WTC11 (cell line): ENCODE data around the gene GARS1. TPM values are rescaled to one million over a fixed set of nuclear protein-coding genes. Genes with fewer than 3 reads are reported as not detected.
A peak's percentile ranks its signal among the peaks of the same experiment; 100 is the strongest.

Source experiments
- ATAC-seq: fragments of 200-7000 bp; cut with Tn5 transposase; 2 replicates; pipeline ENCODE4 v1.10.0; 2021; ENCODE audit warnings: mild to moderate bottlenecking, moderate library complexity
- CTCF ChIA-PET: fragments of 300-600 bp; sonication (Branson Sonifier 250); formaldehyde crosslinking; loops from one replicate; lab custom pipeline; 2021; ENCODE audit warnings: antibody characterized with exemption; lab: Charles Lee
- POLR2A ChIA-PET: fragments of 350-600 bp; sonication (Branson Sonifier 250); formaldehyde crosslinking; loops from one replicate; lab custom pipeline; 2021; ENCODE audit warnings: antibody characterized with exemption; lab: Charles Lee
- DNase-seq: peaks from one replicate; pipeline ENCODE4 v3.0.0; 2021; ENCODE audit warnings: low spot score
- H3K27ac Mint-ChIP-seq: 2 replicates; pipeline ENCODE4 v1.8.0; 2021; ENCODE audit warnings: mixed read lengths
- H3K27me3 Mint-ChIP-seq: 2 replicates; pipeline ENCODE4 v1.8.0; 2021; ENCODE audit warnings: low read depth, mild to moderate bottlenecking, moderate library complexity, mixed read lengths
- H3K36me3 Mint-ChIP-seq: 2 replicates; pipeline ENCODE4 v1.8.0; 2021; ENCODE audit warnings: mixed read lengths
- H3K4me1 Mint-ChIP-seq: 2 replicates; pipeline ENCODE4 v1.8.0; 2022; ENCODE audit warnings: mixed read lengths
- H3K4me3 Mint-ChIP-seq: 2 replicates; pipeline ENCODE4 v1.8.0; 2021; ENCODE audit warnings: mild to moderate bottlenecking, moderate library complexity, mixed read lengths
- H3K9me3 Mint-ChIP-seq: 2 replicates; pipeline ENCODE4 v1.8.0; 2021; ENCODE audit warnings: mixed read lengths
- CBFB ChIP-seq: sonication (generic); formaldehyde crosslinking; IDR thresholded peaks from 2 replicates; pipeline ENCODE4 v1.8.1; 2022; ENCODE audit warnings: mild to moderate bottlenecking, low read depth, missing genetic modification reagents
- CREB1 ChIP-seq: sonication (generic); formaldehyde crosslinking; IDR thresholded peaks from 2 replicates; pipeline ENCODE4 v1.8.0; 2023; ENCODE audit warnings: mild to moderate bottlenecking, missing genetic modification reagents
- EMX1 ChIP-seq: fragments of 250-450 bp; sonication (Bioruptor Pico); IDR thresholded peaks from 2 replicates; pipeline ENCODE4 v1.8.0; 2021; ENCODE audit warnings: mild to moderate bottlenecking
- ETV6 ChIP-seq: sonication (generic); formaldehyde crosslinking; IDR thresholded peaks from 2 replicates; pipeline ENCODE4 v1.8.1; 2022; ENCODE audit warnings: mild to moderate bottlenecking, missing genetic modification reagents
- FOXP1 ChIP-seq: sonication (generic); formaldehyde crosslinking; IDR thresholded peaks from 2 replicates; pipeline ENCODE4 v1.8.0; 2022; ENCODE audit warnings: missing genetic modification reagents, mild to moderate bottlenecking, moderate library complexity, borderline replicate concordance
- JAZF1 ChIP-seq: fragments of 250-450 bp; sonication (Bioruptor Pico); IDR thresholded peaks from 2 replicates; pipeline ENCODE4 v1.9.0; 2021; ENCODE audit warnings: moderate library complexity, mild to moderate bottlenecking, inconsistent platforms
- JUN ChIP-seq: sonication (generic); formaldehyde crosslinking; IDR thresholded peaks from 2 replicates; pipeline ENCODE4 v1.8.0; 2023; ENCODE audit warnings: mild to moderate bottlenecking, missing genetic modification reagents
- MXD4 ChIP-seq: fragments of 250-450 bp; sonication (Bioruptor Pico); IDR thresholded peaks from 2 replicates; pipeline ENCODE4 v1.8.0; 2021; ENCODE audit warnings: mild to moderate bottlenecking, moderate library complexity, borderline replicate concordance
- MYBL2 ChIP-seq: sonication (generic); formaldehyde crosslinking; IDR thresholded peaks from 2 replicates; pipeline ENCODE4 v1.8.1; 2023; ENCODE audit warnings: mild to moderate bottlenecking, moderate library complexity, missing genetic modification reagents
- NFE2L1 ChIP-seq: sonication (generic); formaldehyde crosslinking; IDR thresholded peaks from 2 replicates; pipeline ENCODE4 v1.8.1; 2023; ENCODE audit warnings: missing genetic modification reagents
- NR1H2 ChIP-seq: sonication (generic); formaldehyde crosslinking; IDR thresholded peaks from 2 replicates; pipeline ENCODE4 v1.9.0; 2021; ENCODE audit warnings: mild to moderate bottlenecking, moderate library complexity, missing genetic modification reagents
- OVOL2 ChIP-seq: fragments of 250-450 bp; sonication (Bioruptor Pico); IDR thresholded peaks from 2 replicates; pipeline ENCODE4 v1.9.0; 2021; ENCODE audit warnings: mild to moderate bottlenecking, borderline replicate concordance
- RORB ChIP-seq: fragments of 250-450 bp; sonication (Bioruptor Pico); IDR thresholded peaks from 2 replicates; pipeline ENCODE4 v1.9.0; 2021; ENCODE audit warnings: mild to moderate bottlenecking
- SMAD3 ChIP-seq: sonication (generic); formaldehyde crosslinking; IDR thresholded peaks from 2 replicates; pipeline ENCODE4 v1.8.0; 2022; ENCODE audit warnings: missing genetic modification reagents, mild to moderate bottlenecking, borderline replicate concordance
- SOX15 ChIP-seq: fragments of 250-450 bp; sonication (Bioruptor Pico); IDR thresholded peaks from 2 replicates; pipeline ENCODE4 v1.9.0; 2021; ENCODE audit warnings: mild to moderate bottlenecking
- SP1 ChIP-seq: sonication (generic); formaldehyde crosslinking; conservative IDR thresholded peaks from 2 replicates; pipeline ENCODE4 v1.8.1; 2022; ENCODE audit warnings: missing genetic modification reagents
- TEAD4 ChIP-seq: sonication (generic); formaldehyde crosslinking; IDR thresholded peaks from 2 replicates; pipeline ENCODE4 v1.8.0; 2022; ENCODE audit warnings: mild to moderate bottlenecking, missing genetic modification reagents
- ZNF138 ChIP-seq: sonication (generic); formaldehyde crosslinking; conservative IDR thresholded peaks from 2 replicates; pipeline ENCODE4 v1.8.1; 2022; ENCODE audit warnings: mild to moderate bottlenecking, moderate library complexity, missing genetic modification reagents
- ZNF416 ChIP-seq: fragments of 250-450 bp; sonication (Bioruptor Pico); IDR thresholded peaks from 2 replicates; pipeline ENCODE4 v1.9.0; 2021; ENCODE audit warnings: mild to moderate bottlenecking, inconsistent platforms
- total RNA-seq: library from RNA; stranded (reverse); gene quantifications from 3 replicates; pipeline ENCODE4 v1.2.3, GENCODE V29; 2021
- TF ChIP-seq, protein P1 (sequence below): sonication (generic); formaldehyde crosslinking; IDR thresholded peaks from 2 replicates; pipeline ENCODE4 v1.8.0; 2022; ENCODE audit warnings: mild to moderate bottlenecking, missing genetic modification reagents
- TF ChIP-seq, protein P2 (sequence below): sonication (generic); formaldehyde crosslinking; IDR thresholded peaks from 2 replicates; pipeline ENCODE4 v1.8.0; 2023; ENCODE audit warnings: mild to moderate bottlenecking, missing genetic modification reagents
- TF ChIP-seq, protein P3 (sequence below): sonication (generic); formaldehyde crosslinking; IDR thresholded peaks from 2 replicates; pipeline ENCODE4 v1.8.1; 2022; ENCODE audit warnings: missing genetic modification reagents, borderline replicate concordance
- TF ChIP-seq, protein P4 (sequence below): fragments of 250-450 bp; sonication (Bioruptor Pico); IDR thresholded peaks from 2 replicates; pipeline ENCODE4 v2.1.2; 2022; ENCODE audit warnings: mild to moderate bottlenecking, moderate library complexity
- TF ChIP-seq, protein P5 (sequence below): fragments of 200-600 bp; IDR thresholded peaks from 2 replicates; pipeline ENCODE4 v1.8.0; 2022; ENCODE audit warnings: antibody characterized with exemption
- TF ChIP-seq, protein P6 (sequence below): fragments of 250-450 bp; sonication (Bioruptor Pico); IDR thresholded peaks from 2 replicates; pipeline ENCODE4 v1.9.0; 2021; ENCODE audit warnings: moderate library complexity, mild to moderate bottlenecking, inconsistent platforms, borderline replicate concordance

The GARS1 gene
- total RNA-seq, 1 experiment from 2014 or later: 236 TPM

DNA sequence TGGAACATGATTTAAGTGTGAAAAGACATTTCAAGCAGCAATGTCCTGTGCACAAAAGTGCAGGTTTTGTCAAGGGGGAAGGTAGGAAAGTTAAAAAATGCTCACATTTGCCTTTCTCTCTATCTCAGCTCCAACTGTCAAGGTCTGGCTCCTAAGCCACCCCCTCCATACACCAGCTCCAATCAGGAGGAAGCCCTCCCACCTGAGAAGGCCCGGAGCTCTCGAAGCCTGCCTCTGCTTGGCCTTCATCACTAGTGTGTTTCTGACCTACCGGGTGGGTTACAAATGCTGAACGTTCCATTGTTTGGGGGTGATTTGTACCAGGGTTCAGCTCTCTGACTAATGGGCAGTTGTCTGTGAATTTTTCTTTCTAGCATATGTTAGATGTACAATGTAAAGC is 73.4 kb downstream of the GARS1 start (continued):
- TF ChIP-seq, protein P1, sequence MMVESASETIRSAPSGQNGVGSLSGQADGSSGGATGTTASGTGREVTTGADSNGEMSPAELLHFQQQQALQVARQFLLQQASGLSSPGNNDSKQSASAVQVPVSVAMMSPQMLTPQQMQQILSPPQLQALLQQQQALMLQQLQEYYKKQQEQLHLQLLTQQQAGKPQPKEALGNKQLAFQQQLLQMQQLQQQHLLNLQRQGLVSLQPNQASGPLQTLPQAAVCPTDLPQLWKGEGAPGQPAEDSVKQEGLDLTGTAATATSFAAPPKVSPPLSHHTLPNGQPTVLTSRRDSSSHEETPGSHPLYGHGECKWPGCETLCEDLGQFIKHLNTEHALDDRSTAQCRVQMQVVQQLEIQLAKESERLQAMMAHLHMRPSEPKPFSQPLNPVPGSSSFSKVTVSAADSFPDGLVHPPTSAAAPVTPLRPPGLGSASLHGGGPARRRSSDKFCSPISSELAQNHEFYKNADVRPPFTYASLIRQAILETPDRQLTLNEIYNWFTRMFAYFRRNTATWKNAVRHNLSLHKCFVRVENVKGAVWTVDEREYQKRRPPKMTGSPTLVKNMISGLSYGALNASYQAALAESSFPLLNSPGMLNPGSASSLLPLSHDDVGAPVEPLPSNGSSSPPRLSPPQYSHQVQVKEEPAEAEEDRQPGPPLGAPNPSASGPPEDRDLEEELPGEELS (CRISPR knock-in tag): no peak
- TF ChIP-seq, protein P2, sequence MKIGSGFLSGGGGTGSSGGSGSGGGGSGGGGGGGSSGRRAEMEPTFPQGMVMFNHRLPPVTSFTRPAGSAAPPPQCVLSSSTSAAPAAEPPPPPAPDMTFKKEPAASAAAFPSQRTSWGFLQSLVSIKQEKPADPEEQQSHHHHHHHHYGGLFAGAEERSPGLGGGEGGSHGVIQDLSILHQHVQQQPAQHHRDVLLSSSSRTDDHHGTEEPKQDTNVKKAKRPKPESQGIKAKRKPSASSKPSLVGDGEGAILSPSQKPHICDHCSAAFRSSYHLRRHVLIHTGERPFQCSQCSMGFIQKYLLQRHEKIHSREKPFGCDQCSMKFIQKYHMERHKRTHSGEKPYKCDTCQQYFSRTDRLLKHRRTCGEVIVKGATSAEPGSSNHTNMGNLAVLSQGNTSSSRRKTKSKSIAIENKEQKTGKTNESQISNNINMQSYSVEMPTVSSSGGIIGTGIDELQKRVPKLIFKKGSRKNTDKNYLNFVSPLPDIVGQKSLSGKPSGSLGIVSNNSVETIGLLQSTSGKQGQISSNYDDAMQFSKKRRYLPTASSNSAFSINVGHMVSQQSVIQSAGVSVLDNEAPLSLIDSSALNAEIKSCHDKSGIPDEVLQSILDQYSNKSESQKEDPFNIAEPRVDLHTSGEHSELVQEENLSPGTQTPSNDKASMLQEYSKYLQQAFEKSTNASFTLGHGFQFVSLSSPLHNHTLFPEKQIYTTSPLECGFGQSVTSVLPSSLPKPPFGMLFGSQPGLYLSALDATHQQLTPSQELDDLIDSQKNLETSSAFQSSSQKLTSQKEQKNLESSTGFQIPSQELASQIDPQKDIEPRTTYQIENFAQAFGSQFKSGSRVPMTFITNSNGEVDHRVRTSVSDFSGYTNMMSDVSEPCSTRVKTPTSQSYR: no peak
- TF ChIP-seq, protein P3, sequence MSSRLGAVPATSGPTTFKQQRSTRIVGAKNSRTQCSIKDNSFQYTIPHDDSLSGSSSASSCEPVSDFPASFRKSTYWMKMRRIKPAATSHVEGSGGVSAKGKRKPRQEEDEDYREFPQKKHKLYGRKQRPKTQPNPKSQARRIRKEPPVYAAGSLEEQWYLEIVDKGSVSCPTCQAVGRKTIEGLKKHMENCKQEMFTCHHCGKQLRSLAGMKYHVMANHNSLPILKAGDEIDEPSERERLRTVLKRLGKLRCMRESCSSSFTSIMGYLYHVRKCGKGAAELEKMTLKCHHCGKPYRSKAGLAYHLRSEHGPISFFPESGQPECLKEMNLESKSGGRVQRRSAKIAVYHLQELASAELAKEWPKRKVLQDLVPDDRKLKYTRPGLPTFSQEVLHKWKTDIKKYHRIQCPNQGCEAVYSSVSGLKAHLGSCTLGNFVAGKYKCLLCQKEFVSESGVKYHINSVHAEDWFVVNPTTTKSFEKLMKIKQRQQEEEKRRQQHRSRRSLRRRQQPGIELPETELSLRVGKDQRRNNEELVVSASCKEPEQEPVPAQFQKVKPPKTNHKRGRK: no peak

DNA sequence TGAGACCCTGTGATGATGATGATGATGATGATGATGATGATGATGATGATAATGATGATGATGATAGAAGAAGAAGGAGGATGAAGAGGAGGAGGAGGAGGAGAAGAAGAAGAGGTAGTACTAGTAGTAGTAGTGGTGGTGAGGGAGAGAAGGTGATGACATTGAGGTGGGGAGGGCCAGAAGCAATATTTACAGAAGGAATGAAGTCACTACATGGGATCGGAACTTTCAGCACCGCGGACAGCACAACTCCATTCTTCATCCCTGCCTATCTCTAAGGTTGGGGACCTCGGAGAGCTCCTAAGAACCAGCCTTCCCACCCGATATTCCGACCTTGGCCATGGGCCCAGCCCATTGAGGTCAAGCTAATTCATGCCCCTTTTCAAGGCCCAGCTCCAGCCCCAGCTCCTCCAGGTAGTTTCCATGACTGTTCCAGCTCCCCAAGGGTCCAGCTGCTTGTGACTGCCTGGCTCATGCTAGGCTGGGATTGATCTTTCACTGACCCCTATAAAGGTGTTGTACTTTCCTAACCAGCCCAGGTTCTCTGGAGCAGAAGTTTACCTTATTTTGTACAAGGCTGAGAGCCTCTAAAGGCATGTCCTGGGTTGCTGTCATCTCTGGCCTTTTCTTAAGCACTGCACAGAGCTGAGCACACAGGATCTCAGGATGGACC is 77.3 kb downstream of the GARS1 start:
- ChIA-PET POLR2A (no interaction called here), CTCF (interaction anchor here (0.6 to 2.6 kb wide), 4 partner anchors 10 to 138 kb away, joined by 3 to 14 read pairs (median 3); partner anchors contain the start of gene CRHR2)
- H3K9me3 Mint-ChIP-seq: 0 out of 2 replicates have a peak, but pooled peaks cover 5% of the 10 kb centered on the region
- ATAC-seq: peak; percentile 90
- H3K4me3 Mint-ChIP-seq: no peak overlapping the region
- H3K27me3 Mint-ChIP-seq: peaks cover 8% of the 10 kb centered on the region
- no peaks in the 10 kb centered on the region; the same call in 1 of the 2 replicates for H3K4me1 Mint-ChIP-seq
- DNase-seq: peak; percentile 78
- H3K27ac Mint-ChIP-seq: no peak overlapping the region
- no peaks in the 10 kb centered on the region for H3K36me3 Mint-ChIP-seq
- TF ChIP-seq, protein P4, sequence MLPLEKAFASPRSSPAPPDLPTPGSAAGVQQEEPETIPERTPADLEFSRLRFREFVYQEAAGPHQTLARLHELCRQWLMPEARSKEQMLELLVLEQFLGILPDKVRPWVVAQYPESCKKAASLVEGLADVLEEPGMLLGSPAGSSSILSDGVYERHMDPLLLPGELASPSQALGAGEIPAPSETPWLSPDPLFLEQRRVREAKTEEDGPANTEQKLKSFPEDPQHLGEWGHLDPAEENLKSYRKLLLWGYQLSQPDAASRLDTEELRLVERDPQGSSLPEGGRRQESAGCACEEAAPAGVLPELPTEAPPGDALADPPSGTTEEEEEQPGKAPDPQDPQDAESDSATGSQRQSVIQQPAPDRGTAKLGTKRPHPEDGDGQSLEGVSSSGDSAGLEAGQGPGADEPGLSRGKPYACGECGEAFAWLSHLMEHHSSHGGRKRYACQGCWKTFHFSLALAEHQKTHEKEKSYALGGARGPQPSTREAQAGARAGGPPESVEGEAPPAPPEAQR (CRISPR knock-in tag): peak; percentile 91
- TF ChIP-seq JUN (CRISPR knock-in tag): peak; percentile 99
- TF ChIP-seq, protein P5, sequence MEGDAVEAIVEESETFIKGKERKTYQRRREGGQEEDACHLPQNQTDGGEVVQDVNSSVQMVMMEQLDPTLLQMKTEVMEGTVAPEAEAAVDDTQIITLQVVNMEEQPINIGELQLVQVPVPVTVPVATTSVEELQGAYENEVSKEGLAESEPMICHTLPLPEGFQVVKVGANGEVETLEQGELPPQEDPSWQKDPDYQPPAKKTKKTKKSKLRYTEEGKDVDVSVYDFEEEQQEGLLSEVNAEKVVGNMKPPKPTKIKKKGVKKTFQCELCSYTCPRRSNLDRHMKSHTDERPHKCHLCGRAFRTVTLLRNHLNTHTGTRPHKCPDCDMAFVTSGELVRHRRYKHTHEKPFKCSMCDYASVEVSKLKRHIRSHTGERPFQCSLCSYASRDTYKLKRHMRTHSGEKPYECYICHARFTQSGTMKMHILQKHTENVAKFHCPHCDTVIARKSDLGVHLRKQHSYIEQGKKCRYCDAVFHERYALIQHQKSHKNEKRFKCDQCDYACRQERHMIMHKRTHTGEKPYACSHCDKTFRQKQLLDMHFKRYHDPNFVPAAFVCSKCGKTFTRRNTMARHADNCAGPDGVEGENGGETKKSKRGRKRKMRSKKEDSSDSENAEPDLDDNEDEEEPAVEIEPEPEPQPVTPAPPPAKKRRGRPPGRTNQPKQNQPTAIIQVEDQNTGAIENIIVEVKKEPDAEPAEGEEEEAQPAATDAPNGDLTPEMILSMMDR: no peak
- TF ChIP-seq FOXP1 (CRISPR knock-in tag): peak; percentile 97
- no peak for TF ChIP-seq RORB (CRISPR knock-in tag)
- TF ChIP-seq SMAD3 (CRISPR knock-in tag): peak; percentile 98
- TF ChIP-seq NFE2L1 (CRISPR knock-in tag): peak; percentile 96
- TF ChIP-seq CREB1 (CRISPR knock-in tag): peak; percentile 94
- TF ChIP-seq NR1H2: no peak
- TF ChIP-seq CBFB: 0 out of 2 replicates have a peak, but pooled peaks have one; percentile 87
- TF ChIP-seq JAZF1 (CRISPR knock-in tag): no peak
- TF ChIP-seq, protein P6, sequence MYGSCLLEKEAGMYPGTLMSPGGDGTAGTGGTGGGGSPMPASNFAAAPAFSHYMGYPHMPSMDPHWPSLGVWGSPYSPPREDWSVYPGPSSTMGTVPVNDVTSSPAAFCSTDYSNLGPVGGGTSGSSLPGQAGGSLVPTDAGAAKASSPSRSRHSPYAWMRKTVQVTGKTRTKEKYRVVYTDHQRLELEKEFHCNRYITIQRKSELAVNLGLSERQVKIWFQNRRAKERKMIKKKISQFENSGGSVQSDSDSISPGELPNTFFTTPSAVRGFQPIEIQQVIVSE (CRISPR knock-in tag): no peak
- TF ChIP-seq EMX1 (CRISPR knock-in tag): no peak
- no peak for TF ChIP-seq ZNF416
- TF ChIP-seq ZNF138 (CRISPR knock-in tag): no peak; the same call in 1 of the 2 replicates
- TF ChIP-seq TEAD4 (CRISPR knock-in tag): peak; percentile 99
- no peak for TF ChIP-seq OVOL2
- peak; percentile 86 for TF ChIP-seq MYBL2 (CRISPR knock-in tag)
- TF ChIP-seq SP1: peak; percentile 57; the same call in 1 of the 2 replicates
- TF ChIP-seq ETV6 (CRISPR knock-in tag): peak; percentile 96
- TF ChIP-seq MXD4 (CRISPR knock-in tag): no peak
- TF ChIP-seq, protein P3: 0 out of 2 replicates have a peak, but pooled peaks have one; percentile 55
- no peak for TF ChIP-seq SOX15 (CRISPR knock-in tag)
